BJ (cell line): ENCODE measurements around the gene COL27A1. TPM values are rescaled to one million over a fixed set of nuclear protein-coding genes. Genes with fewer than 3 reads are reported as not detected.

ENCODE experiments used
- CTCF ChIA-PET: fragments of 350-600 bp; formaldehyde crosslinking; extraction: SDS; loops from one replicate; lab custom pipeline; 2021; ENCODE audit warnings: antibody characterized with exemption, inconsistent platforms; lab: Yijun Ruan, JAX
- POLR2A ChIA-PET: fragments of 300-600 bp; sonication (Branson Sonifier 250); formaldehyde crosslinking; extraction: SDS; loops from one replicate; lab custom pipeline; 2021; ENCODE audit warnings: antibody characterized with exemption; lab: Charles Lee
- DNase-seq: peaks from one replicate; pipeline ENCODE4 v3.0.0-alpha.2; 2011; ENCODE audit warnings: low read depth
- H3K27me3 ChIP-seq: 2 replicates; pipeline ENCODE4 v1.6.0; 2011; ENCODE audit warnings: low read length; ENCODE audit not compliant: control insufficient read depth, insufficient read depth
- H3K36me3 ChIP-seq: 2 replicates; pipeline ENCODE4 v1.5.1; 2011; ENCODE audit warnings: low read length; ENCODE audit not compliant: control insufficient read depth, insufficient read depth
- H3K4me3 ChIP-seq: 2 replicates; pipeline ENCODE4 v1.5.1; 2011; ENCODE audit warnings: low read depth, mild to moderate bottlenecking, control low read depth, low read length
- CTCF ChIP-seq: IDR thresholded peaks from 2 replicates; pipeline ENCODE4 v1.5.1; 2011; ENCODE audit warnings: low read depth, mild to moderate bottlenecking, control low read depth, inconsistent platforms, low read length, moderate library complexity; ENCODE audit not compliant: insufficient read depth
- polyA plus RNA-seq: library from polyadenylated mRNA; depleted of rRNA; stranded (reverse); fragments of >200 nt; gene quantifications from 2 replicates; pipeline ENCODE4 v1.2.3, GENCODE V29; 2011

COL27A1 gene
- polyA plus RNA-seq, 1 experiment, result 16.6 TPM

- no peak for DNase-seq
- H3K36me3 ChIP-seq, result no peaks in the 10 kb centered on the region
- TF ChIP-seq CTCF, result no peak
Observed at GRCh38 chr9:114149181-114149580, 6.2 kb upstream of the COL27A1 start.

GRCh38 chr9:114149765-114150340 is 5.5 kb upstream of the COL27A1 start:
- H3K4me3 ChIP-seq, result no peak overlapping the region
- no peak for TF ChIP-seq CTCF
- no peak for DNase-seq
- CTCF ChIA-PET, result interaction anchor here (1.1 to 1.6 kb wide), 3 partner anchors 42 to 119 kb away, joined by 3 to 4 read pairs (median 3); no protein-coding TSS in a partner anchor
- peaks cover 15% of the 10 kb centered on the region for H3K27me3 ChIP-seq
- POLR2A ChIA-PET, result no interaction called here
- H3K36me3 ChIP-seq, result no peaks in the 10 kb centered on the region

More at GRCh38 chr9:114149181-114149580, 6.2 kb upstream of the COL27A1 start:
- POLR2A ChIA-PET, result no interaction called here
- no peak overlapping the region for H3K4me3 ChIP-seq
- CTCF ChIA-PET, result interaction anchor here (1.1 kb wide), 1 partner anchor 42 kb away, joined by 4 read pairs; no protein-coding TSS in a partner anchor
- peaks cover 9% of the 10 kb centered on the region for H3K27me3 ChIP-seq

- POLR2A ChIA-PET, result no interaction called here
- Histone ChIP-seq H3K27me3 (peaks cover 12% of the 10 kb centered on the region), H3K4me3 (no peak overlapping the region), H3K36me3 (no peaks in the 10 kb centered on the region)
- TF ChIP-seq CTCF, result no peak
- no peak for DNase-seq
- CTCF ChIA-PET, result interaction anchor here (1.6 to 5.7 kb wide), 5 partner anchors 11 to 119 kb away, joined by 3 to 50 read pairs (median 3); no protein-coding TSS in a partner anchor
Observed at GRCh38 chr9:114150608-114151007, 4.7 kb upstream of the COL27A1 start.

DNA sequence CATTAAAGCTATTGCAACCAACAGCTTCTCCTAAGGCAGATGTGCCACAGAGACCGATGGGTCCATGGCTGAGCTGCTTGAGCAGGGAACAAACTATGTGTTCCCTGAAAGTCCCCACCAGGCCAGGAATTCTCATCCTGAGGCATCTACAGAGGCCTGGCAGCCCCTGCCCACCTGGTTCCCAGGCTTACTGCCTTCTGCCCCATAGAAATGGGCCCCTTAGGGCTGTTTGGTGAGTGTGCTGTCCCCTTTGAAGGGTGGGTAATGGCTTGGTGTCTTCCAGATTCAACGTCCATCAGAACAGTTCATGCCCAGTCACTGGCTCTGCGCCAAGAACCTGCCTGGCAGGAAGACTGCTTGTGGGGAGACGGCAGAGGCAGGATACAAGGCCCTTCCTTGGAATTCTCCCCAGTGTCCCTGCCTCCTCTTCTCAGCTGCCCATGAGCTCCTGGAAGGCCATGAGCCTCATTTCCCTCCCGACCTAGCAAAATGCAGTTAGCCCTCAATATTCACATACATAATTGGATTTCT is 3.8 kb upstream of the COL27A1 start:
- ChIA-PET POLR2A (interaction anchor here (0.6 kb wide), 1 partner anchor 15 kb away, joined by 3 read pairs; no protein-coding TSS in a partner anchor), CTCF (interaction anchor here (1.6 to 5.7 kb wide), 5 partner anchors 12 to 118 kb away, joined by 3 to 50 read pairs (median 3); no protein-coding TSS in a partner anchor)
- no peak for TF ChIP-seq CTCF
- no peak for DNase-seq
- Histone ChIP-seq H3K4me3 (no peak overlapping the region), H3K36me3 (no peaks in the 10 kb centered on the region), H3K27me3 (peaks cover 12% of the 10 kb centered on the region)

GRCh38 chr9:114153761-114154599 is 1.4 kb upstream of the COL27A1 start:
- Histone ChIP-seq H3K27me3 (peaks cover 12% of the 10 kb centered on the region), H3K36me3 (no peaks in the 10 kb centered on the region), H3K4me3 (peak overlapping the region; percentile 32)
- CTCF ChIA-PET, result interaction anchor here (0.8 to 7.9 kb wide), 25 partner anchors 11 to 144 kb away, joined by 3 to 73 read pairs (median 8); no protein-coding TSS in a partner anchor
- POLR2A ChIA-PET, result no interaction called here
- DNase-seq, result no peak
- TF ChIP-seq CTCF, result peak; percentile 62
